ENCODE measurements around the gene CDC5L. TPM values are rescaled to one million over a fixed set of nuclear protein-coding genes. Genes with fewer than 3 reads are reported as not detected.

CDC5L gene
- polyA plus RNA-seq, 3 donors, result 4.9 to 10.2 (median 7.4) TPM

- Mint-ChIP-seq H3K36me3 (peaks cover 42 to 44% of the 10 kb centered on the region in 2 donors), H3K4me3 (peak overlapping the region; percentile 94), H3K27ac (peak overlapping the region in 5 of 7 donors; percentile 61 to 99 (median 97)), H3K9me3 (peaks cover 0 to 2% (median 0%) of the 10 kb centered on the region in 7 donors), H3K27me3 (ENCODE audit: low read depth in 3 of 3) (no peaks in the 10 kb centered on the region), H3K4me1 (peaks cover 31% of the 10 kb centered on the region)
- intact Hi-C loops (cut with micrococcal nuclease), result loop anchor here in 1 of 2 donors (5.0 kb wide), 1 partner anchor 122 kb away; the partner anchor contains the start of gene NFKBIE
- Histone ChIP-seq H3K36me3 (replicated peaks in 1 of 2; ENCODE audit: control insufficient read depth in 1 of 2, insufficient read depth in 2 of 2, low read length in 2 of 2) (peaks cover 27 to 38% of the 10 kb centered on the region in 2 donors), H3K4me2 (replicated peaks; ENCODE audit: extremely low read depth, low read length, poor library complexity, severe bottlenecking) (peak overlapping the region; percentile 98), H4K20me1 (ENCODE audit: insufficient read depth, low read length) (peaks cover 55% of the 10 kb centered on the region), H3K79me2 (ENCODE audit: insufficient read depth, low read length) (peaks cover 47% of the 10 kb centered on the region), H3K27me3 (ENCODE audit: control insufficient read depth in 2 of 2, insufficient read depth in 2 of 2, low read length in 2 of 2) (no peaks in the 10 kb centered on the region), H2AFZ (ENCODE audit: insufficient read depth, low read depth, low read length, poor library complexity, severe bottlenecking) (no peak overlapping the region), H3K9ac (ENCODE audit: insufficient read depth, low read length, poor library complexity, severe bottlenecking) (no peak overlapping the region), H3K4me1 (ENCODE audit: control insufficient read depth in 1 of 2, insufficient read depth in 2 of 2, low read length in 2 of 2) (peaks cover 24 to 28% of the 10 kb centered on the region in 2 donors), H3K4me3 (replicated peaks in 1 of 3; ENCODE audit: low read depth in 2 of 3, low read length in 3 of 3) (peak overlapping the region in 1 of 3 experiments; percentile 91), H3K9me3 (replicated peaks in 1 of 2; ENCODE audit: control insufficient read depth in 1 of 2, insufficient read depth in 1 of 2, low read length in 2 of 2) (no peaks in the 10 kb centered on the region), H3K27ac (ENCODE audit: low read depth in 1 of 2, low read length in 2 of 2) (no peak overlapping the region)
- WGBS (ENCODE audit: insufficient coverage), result 80% methylated on average over 2 of the region's 5 CpGs
- no peak for TF ChIP-seq CTCF (IDR thresholded peaks at IDR 0.05)
- no peak for DNase-seq
Observed at GRCh38 chr6:44388887-44389286, 1.4 kb downstream of the CDC5L start.

DNA sequence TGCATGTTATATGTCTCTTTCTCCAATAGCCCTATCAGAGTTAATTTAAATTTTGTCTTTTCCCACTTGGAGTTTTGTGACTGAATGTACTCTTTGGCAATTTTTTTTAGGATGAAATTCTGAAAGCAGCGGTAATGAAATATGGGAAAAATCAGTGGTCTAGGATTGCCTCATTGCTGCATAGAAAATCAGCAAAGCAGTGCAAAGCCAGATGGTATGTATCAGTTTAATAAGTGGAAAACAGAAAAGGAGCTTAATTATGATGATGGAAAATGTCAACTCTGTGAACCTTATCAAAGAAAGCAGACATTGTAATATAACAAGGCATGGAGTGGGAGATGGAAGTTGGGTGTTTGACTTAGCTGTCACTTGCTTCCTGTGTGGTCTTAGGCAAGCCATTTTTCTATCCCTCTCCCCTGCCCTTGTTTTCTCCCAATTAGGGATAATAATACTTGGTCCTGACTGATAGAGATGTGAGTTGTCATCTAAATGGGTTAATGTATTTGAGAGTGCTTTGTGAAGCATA lies 2.7 kb downstream of the CDC5L start:
- peaks cover 51 to 56% of the 10 kb centered on the region in 2 donors for H3K36me3 Mint-ChIP-seq
- TF ChIP-seq CTCF (IDR thresholded peaks at IDR 0.05), result no peak
- intact Hi-C loops (cut with micrococcal nuclease), result no loop called here
- H3K4me1 Mint-ChIP-seq, result peaks cover 31% of the 10 kb centered on the region
- Histone ChIP-seq H3K4me3 (replicated peaks in 1 of 3; ENCODE audit: low read depth in 2 of 3, low read length in 3 of 3) (no peak overlapping the region), H3K4me2 (replicated peaks; ENCODE audit: extremely low read depth, low read length, poor library complexity, severe bottlenecking) (no peak overlapping the region), H2AFZ (ENCODE audit: insufficient read depth, low read depth, low read length, poor library complexity, severe bottlenecking) (no peak overlapping the region), H4K20me1 (ENCODE audit: insufficient read depth, low read length) (peaks cover 68% of the 10 kb centered on the region), H3K36me3 (replicated peaks in 1 of 2; ENCODE audit: control insufficient read depth in 1 of 2, insufficient read depth in 2 of 2, low read length in 2 of 2) (peaks cover 41 to 51% of the 10 kb centered on the region in 2 donors), H3K27ac (ENCODE audit: low read depth in 1 of 2, low read length in 2 of 2) (no peak overlapping the region), H3K9ac (ENCODE audit: insufficient read depth, low read length, poor library complexity, severe bottlenecking) (no peak overlapping the region), H3K9me3 (replicated peaks in 1 of 2; ENCODE audit: control insufficient read depth in 1 of 2, insufficient read depth in 1 of 2, low read length in 2 of 2) (no peaks in the 10 kb centered on the region), H3K79me2 (ENCODE audit: insufficient read depth, low read length) (peaks cover 49% of the 10 kb centered on the region), H3K4me1 (ENCODE audit: control insufficient read depth in 1 of 2, insufficient read depth in 2 of 2, low read length in 2 of 2) (peaks cover 24 to 28% of the 10 kb centered on the region in 2 donors), H3K27me3 (ENCODE audit: control insufficient read depth in 2 of 2, insufficient read depth in 2 of 2, low read length in 2 of 2) (no peaks in the 10 kb centered on the region)
- H3K9me3 Mint-ChIP-seq, result peaks cover 0 to 2% (median 0%) of the 10 kb centered on the region in 7 donors
- no peak for DNase-seq
- H3K27me3 Mint-ChIP-seq (ENCODE audit: low read depth in 3 of 3), result no peaks in the 10 kb centered on the region
- no peak overlapping the region for H3K27ac Mint-ChIP-seq
- no peak overlapping the region for H3K4me3 Mint-ChIP-seq
- WGBS (ENCODE audit: insufficient coverage), result 89% methylated on average over 1 of the region's 1 CpG
